MCF 10A (cell line): ENCODE results near the gene AGBL3. TPM values are rescaled to one million over a fixed set of nuclear protein-coding genes. Genes with fewer than 3 reads are reported as not detected.
"Not testable (repeated sequence)": the region's sequence is repeated elsewhere in the genome, so short reads cannot be mapped to it uniquely, and the experiment has no call there.

Experiments
- BruUV-seq: library from RNA; stranded (reverse); fragments of 400-500 nt; replicated peaks from 2 replicates; lab custom pipeline; 2021; lab: Mats Ljungman, UMichigan
- CTCF ChIA-PET: fragments of 300-600 bp; sonication (Branson Sonifier 250); formaldehyde crosslinking; extraction: SDS; loops from one replicate; lab custom pipeline; 2021; ENCODE audit warnings: antibody characterized with exemption, inconsistent platforms; lab: Yijun Ruan, JAX
- POLR2A ChIA-PET: fragments of 300-600, 350-650 bp; sonication (Branson Sonifier 250); formaldehyde crosslinking; extraction: SDS; loops from one replicate; lab custom pipeline; 2020; ENCODE audit warnings: antibody characterized with exemption, inconsistent platforms; lab: Yijun Ruan, JAX
- DNase-seq: peaks from one replicate; pipeline ENCODE4 v3.0.0-alpha.2; 2018; ENCODE audit not compliant: unreplicated experiment
- H3K27ac Mint-ChIP-seq: one replicate; pipeline ENCODE4 v1.8.0; 2022; ENCODE audit warnings: mild to moderate bottlenecking, low read depth, mixed read lengths; ENCODE audit not compliant: unreplicated experiment
- H3K27me3 Mint-ChIP-seq: one replicate; pipeline ENCODE4 v1.8.0; 2022; ENCODE audit warnings: mixed read lengths; ENCODE audit not compliant: insufficient read depth, unreplicated experiment
- H3K36me3 Mint-ChIP-seq: one replicate; pipeline ENCODE4 v1.8.0; 2022; ENCODE audit warnings: mild to moderate bottlenecking, moderate library complexity, mixed read lengths; ENCODE audit not compliant: insufficient read depth, unreplicated experiment
- H3K4me1 Mint-ChIP-seq: one replicate; pipeline ENCODE4 v1.8.0; 2022; ENCODE audit warnings: mixed read lengths; ENCODE audit not compliant: insufficient read depth, unreplicated experiment
- H3K4me3 Mint-ChIP-seq: one replicate; pipeline ENCODE4 v1.8.0; 2022; ENCODE audit warnings: mild to moderate bottlenecking, moderate library complexity, mixed read lengths; ENCODE audit not compliant: unreplicated experiment
- H3K9me3 Mint-ChIP-seq: one replicate; pipeline ENCODE4 v1.8.0; 2022; ENCODE audit warnings: mixed read lengths; ENCODE audit not compliant: unreplicated experiment
- CTCF ChIP-seq: fragments of 200-600 bp; IDR thresholded peaks from one replicate; pipeline ENCODE4 v1.8.0; 2022; ENCODE audit warnings: antibody characterized with exemption, mild to moderate bottlenecking; ENCODE audit not compliant: unreplicated experiment
- intact Hi-C: fragments of 100-400 bp; cut with micrococcal nuclease; formaldehyde crosslinking; loops from 2 replicates; pipeline ENCODE4 v1.14.1; 2022
- total RNA-seq: library from RNA; stranded (reverse); gene quantifications from 2 replicates; pipeline ENCODE4 v1.2.3, GENCODE V29; 2022

AGBL3 gene
- total RNA-seq, 1 experiment from 2014 or later = 1.8 TPM

- ChIA-PET CTCF (interaction anchor here (0.6 to 1.2 kb wide), 3 partner anchors 145 to 565 kb away, joined by 3 read pairs; no protein-coding TSS in a partner anchor), POLR2A (interaction anchor here (0.9 to 4.9 kb wide), 4 partner anchors 16 to 528 kb away, joined by 3 to 78 read pairs (median 14); partner anchors contain the start of genes AGBL3, BPGM and WDR91)
- not testable (repeated sequence) for H3K9me3 Mint-ChIP-seq, H3K4me3 Mint-ChIP-seq, H3K27me3 Mint-ChIP-seq, BruUV-seq, H3K27ac Mint-ChIP-seq, DNase-seq
- intact Hi-C loops = loop anchor here (5.0 to 10.0 kb wide), 2 partner anchors 222 to 529 kb away; partner anchors contain the start of gene BPGM
- Mint-ChIP-seq H3K36me3 (peaks cover 22% of the 10 kb centered on the region), H3K4me1 (peaks cover 48% of the 10 kb centered on the region)
Measured at GRCh38 chr7:135173916-135174315, 187.6 kb downstream of the AGBL3 start.

- DNase-seq = no peak
- CTCF ChIA-PET = interaction anchor here (0.7 kb wide), 1 partner anchor 187 kb away, joined by 3 read pairs; no protein-coding TSS in a partner anchor
- no peak for TF ChIP-seq CTCF
- Mint-ChIP-seq H3K27ac (no peak overlapping the region), H3K36me3 (peaks cover 18% of the 10 kb centered on the region), H3K27me3 (no peaks in the 10 kb centered on the region), H3K4me3 (no peak overlapping the region), H3K9me3 (no peaks in the 10 kb centered on the region), H3K4me1 (peaks cover 39% of the 10 kb centered on the region)
- BruUV-seq = no TSS peak
- intact Hi-C loops = loop anchor here (5.0 to 10.0 kb wide), 2 partner anchors 223 to 530 kb away; partner anchors contain the start of gene BPGM
- POLR2A ChIA-PET = interaction anchor here (1.0 to 2.5 kb wide), 3 partner anchors 16 to 188 kb away, joined by 3 to 12 read pairs (median 5); partner anchors contain the start of genes AGBL3 and WDR91
Measured at GRCh38 chr7:135174941-135175340, 188.6 kb downstream of the AGBL3 start.

- ChIA-PET POLR2A (interaction anchor here (0.6 to 3.8 kb wide), 8 partner anchors 11 to 285 kb away, joined by 3 to 53 read pairs (median 3); partner anchors contain the start of gene WDR91), CTCF (interaction anchor here (0.6 to 1.0 kb wide), 3 partner anchors 34 to 483 kb away, joined by 3 to 5 read pairs (median 3); no protein-coding TSS in a partner anchor)
- DNase-seq = peak; percentile 89
- H3K4me1 Mint-ChIP-seq = peaks cover 39% of the 10 kb centered on the region
- H3K9me3 Mint-ChIP-seq = no peaks in the 10 kb centered on the region
- no TSS peak for BruUV-seq
- H3K27me3 Mint-ChIP-seq = no peaks in the 10 kb centered on the region
- peak overlapping the region; percentile 91 for H3K27ac Mint-ChIP-seq
- H3K36me3 Mint-ChIP-seq = peaks cover 28% of the 10 kb centered on the region
- intact Hi-C loops = loop anchor here (10.0 kb wide), 1 partner anchor 531 kb away; the partner anchor contains the start of gene BPGM
- no peak for TF ChIP-seq CTCF
- peak overlapping the region; percentile 41 for H3K4me3 Mint-ChIP-seq
Measured at GRCh38 chr7:135175931-135176330, 189.6 kb downstream of the AGBL3 start.

GRCh38 chr7:135177028-135177696 is 190.9 kb downstream of the AGBL3 start:
- BruUV-seq = no TSS peak
- Mint-ChIP-seq H3K9me3 (no peaks in the 10 kb centered on the region), H3K4me3 (peak overlapping the region; percentile 16), H3K27me3 (no peaks in the 10 kb centered on the region), H3K36me3 (peaks cover 40% of the 10 kb centered on the region), H3K27ac (peak overlapping the region; percentile 91), H3K4me1 (peaks cover 36% of the 10 kb centered on the region)
- intact Hi-C loops = loop anchor here (10.0 kb wide), 1 partner anchor 532 kb away; the partner anchor contains the start of gene BPGM
- peak; percentile 95 for DNase-seq
- POLR2A ChIA-PET = interaction anchor here (0.6 to 3.8 kb wide), 11 partner anchors 10 to 531 kb away, joined by 3 to 53 read pairs (median 3); partner anchors contain the start of genes AGBL3 and WDR91
- no peak for TF ChIP-seq CTCF
- CTCF ChIA-PET = interaction anchor here (0.7 to 1.7 kb wide), 2 partner anchors 18 to 158 kb away, joined by 3 to 4 read pairs; no protein-coding TSS in a partner anchor
